IPS-18a (cell line): ENCODE results near the gene PCDH1.
"Not testable (repeated sequence)": the region's sequence is repeated elsewhere in the genome, so short reads cannot be mapped to it uniquely, and the experiment has no call there.

Source experiments
- H3K27ac ChIP-seq: one replicate; pipeline ENCODE4 v1.5.1; 2013; ENCODE audit warnings: low read length
- H3K27me3 ChIP-seq: one replicate; pipeline ENCODE4 v1.6.1; 2013; ENCODE audit warnings: mild to moderate bottlenecking, low read length; ENCODE audit not compliant: control insufficient read depth, insufficient read depth
- H3K36me3 ChIP-seq: one replicate; pipeline ENCODE4 v1.6.1; 2013; ENCODE audit warnings: low read depth, low read length; ENCODE audit not compliant: control insufficient read depth
- H3K4me1 ChIP-seq: one replicate; pipeline ENCODE4 v1.6.1; 2013; ENCODE audit warnings: low read depth, low read length; ENCODE audit not compliant: control insufficient read depth
- H3K4me3 ChIP-seq: one replicate; pipeline ENCODE4 v1.5.1; 2013; ENCODE audit warnings: low read length
- H3K9ac ChIP-seq: one replicate; pipeline ENCODE4 v1.6.1; 2013; ENCODE audit warnings: mild to moderate bottlenecking, low read length, moderate library complexity
- H3K9me3 ChIP-seq: one replicate; pipeline ENCODE4 v1.6.1; 2013; ENCODE audit warnings: low read depth, low read length; ENCODE audit not compliant: control insufficient read depth

The PCDH1 gene

DNA sequence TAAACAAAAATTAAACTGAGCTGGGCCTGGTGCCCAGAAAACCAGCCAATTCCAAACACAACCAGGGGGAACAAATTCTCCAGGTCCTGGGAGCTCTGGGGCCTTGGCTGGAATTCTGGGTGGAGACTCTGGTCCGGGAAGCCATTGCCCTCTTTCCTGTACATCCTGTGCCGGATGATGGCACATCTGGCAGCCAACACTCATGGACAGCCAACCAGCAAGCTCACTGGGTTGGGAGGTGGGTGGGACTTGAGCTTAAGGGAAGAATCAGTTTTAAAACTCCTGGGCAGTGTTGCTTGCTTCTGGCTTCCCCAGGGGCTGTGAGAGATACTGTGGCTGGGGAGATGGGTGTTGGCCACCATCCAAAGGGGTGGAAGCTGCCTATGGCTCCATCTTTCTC, 56.1 kb downstream of the PCDH1 start:
- Histone ChIP-seq H3K27me3 (no peaks in the 10 kb centered on the region), H3K9me3 (no peaks in the 10 kb centered on the region), H3K36me3 (no peaks in the 10 kb centered on the region), H3K4me3 (no peak overlapping the region), H3K9ac (no peak overlapping the region), H3K4me1 (peaks cover 46% of the 10 kb centered on the region), H3K27ac (no peak overlapping the region)

DNA sequence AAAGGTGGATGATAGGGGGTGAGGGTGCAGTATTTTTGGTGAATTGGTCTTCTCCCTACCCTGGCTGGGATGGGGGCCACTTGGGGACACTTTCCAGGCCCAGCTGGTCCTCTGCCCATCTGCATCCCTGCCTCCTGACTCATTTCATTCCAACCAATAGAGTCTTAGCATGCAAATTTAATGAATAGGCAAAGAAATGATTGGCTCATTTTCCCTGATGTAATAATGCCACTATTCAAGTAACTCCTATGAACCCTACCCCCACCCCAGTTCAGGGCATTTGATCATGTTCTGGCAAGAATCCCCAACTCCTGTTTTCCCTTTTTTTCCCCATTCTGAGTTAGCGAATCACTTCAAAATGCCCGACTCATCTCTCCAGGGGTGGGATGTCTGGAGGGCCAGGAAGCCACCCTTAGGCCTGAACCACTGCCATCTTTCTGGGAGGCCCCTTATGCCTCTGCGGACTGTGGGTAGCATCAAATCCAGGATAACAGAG, 56.7 kb downstream of the PCDH1 start:
- Histone ChIP-seq H3K9ac (peak overlapping the region; percentile 29), H3K27ac (no peak overlapping the region), H3K4me3 (no peak overlapping the region), H3K36me3 (no peaks in the 10 kb centered on the region), H3K27me3 (no peaks in the 10 kb centered on the region), H3K9me3 (no peaks in the 10 kb centered on the region), H3K4me1 (peaks cover 47% of the 10 kb centered on the region)

DNA sequence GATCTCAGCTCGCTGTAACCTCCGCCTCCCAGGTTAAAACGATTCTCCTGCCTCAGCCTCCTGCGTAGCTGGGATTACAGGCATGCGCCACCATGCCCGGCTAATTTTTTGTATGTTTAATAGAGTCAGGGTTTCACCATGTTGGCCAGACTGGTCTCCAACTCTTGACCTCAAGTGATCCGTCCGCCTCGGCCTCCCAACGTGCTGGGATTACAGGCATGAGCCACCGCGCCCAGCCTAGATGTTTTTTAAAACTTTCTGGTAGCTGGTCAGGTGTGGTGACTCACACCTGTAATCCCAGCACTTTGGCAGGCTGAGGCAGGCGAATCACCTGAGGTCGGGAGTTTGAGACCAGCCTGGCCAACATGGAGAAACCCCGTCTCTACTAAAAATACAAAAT, 57.5 kb downstream of the PCDH1 start:
- H3K4me1 ChIP-seq = peaks cover 46% of the 10 kb centered on the region
- H3K27ac ChIP-seq, H3K9ac ChIP-seq: not testable (repeated sequence)

DNA sequence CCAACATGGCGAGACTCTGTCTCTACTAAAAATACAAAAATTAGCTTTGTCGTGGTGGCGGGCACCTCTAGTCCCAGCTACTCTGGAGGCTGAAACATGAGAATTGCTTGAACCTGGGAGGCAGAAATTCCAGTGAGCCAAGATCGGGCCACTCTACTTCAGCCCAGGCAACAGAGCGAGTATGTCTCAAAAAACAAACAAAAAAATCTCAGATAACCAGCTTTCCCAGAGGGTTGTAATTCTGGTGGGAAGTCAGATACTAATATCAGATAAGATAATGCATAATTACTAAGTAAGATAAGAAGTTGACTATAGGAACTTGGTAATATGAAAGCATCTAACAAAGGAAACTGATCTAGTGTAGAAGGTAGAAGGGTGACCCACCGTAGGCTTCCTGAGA, 60.6 kb downstream of the PCDH1 start:
- H3K27me3 ChIP-seq = no peaks in the 10 kb centered on the region
- no peak overlapping the region for H3K27ac ChIP-seq
- H3K9ac ChIP-seq = no peak overlapping the region
- no peaks in the 10 kb centered on the region for H3K36me3 ChIP-seq
- H3K4me3 ChIP-seq = no peak overlapping the region
- H3K9me3 ChIP-seq = no peaks in the 10 kb centered on the region
- H3K4me1 ChIP-seq = peaks cover 41% of the 10 kb centered on the region

More for the DNA sequence above, 57.5 kb downstream of the PCDH1 start:
- H3K36me3 ChIP-seq, H3K9me3 ChIP-seq, H3K4me3 ChIP-seq, H3K27me3 ChIP-seq: not testable (repeated sequence)

DNA sequence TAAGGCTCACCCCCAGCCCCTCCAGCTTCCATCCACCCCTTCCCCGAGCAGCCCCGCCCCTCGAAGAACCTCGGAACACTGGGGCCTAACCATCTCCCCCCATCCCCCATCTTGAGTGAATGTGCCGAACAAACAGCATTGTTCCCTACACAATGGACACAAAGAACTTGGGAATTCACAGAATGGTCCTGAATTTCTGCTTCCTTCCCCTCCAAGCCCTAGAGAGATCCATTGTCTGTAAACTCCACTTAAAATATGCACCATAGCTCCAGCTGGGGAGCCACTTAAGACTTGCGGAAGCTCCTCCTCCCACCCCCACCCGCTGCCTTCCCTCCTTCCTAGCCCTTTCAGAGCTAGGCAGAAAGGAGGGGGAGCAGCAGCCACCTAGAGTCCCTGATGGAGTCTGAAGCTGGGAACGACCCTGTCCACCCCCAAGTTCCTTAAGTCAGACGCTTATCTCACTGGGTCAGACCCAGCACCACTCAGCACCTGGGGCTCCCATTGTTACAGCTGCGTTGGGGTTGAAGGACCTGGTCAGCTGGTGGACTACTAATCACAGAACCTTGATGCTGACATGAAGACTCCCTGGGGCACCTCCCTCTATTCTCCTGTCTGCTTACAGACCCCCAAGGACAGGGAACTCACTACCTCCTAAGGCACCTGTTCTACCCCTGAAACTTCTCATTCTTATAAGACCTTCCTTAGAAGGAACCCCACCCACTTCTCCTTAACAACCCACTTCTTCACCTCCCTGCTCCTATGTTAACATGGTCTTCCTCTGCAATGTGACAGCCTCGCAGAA, 61.4 kb downstream of the PCDH1 start:
- Histone ChIP-seq H3K27ac (peak overlapping the region; percentile 84), H3K9ac (peak overlapping the region; percentile 29), H3K9me3 (no peaks in the 10 kb centered on the region), H3K27me3 (no peaks in the 10 kb centered on the region), H3K4me3 (no peak overlapping the region), H3K4me1 (peaks cover 49% of the 10 kb centered on the region), H3K36me3 (no peaks in the 10 kb centered on the region)

DNA sequence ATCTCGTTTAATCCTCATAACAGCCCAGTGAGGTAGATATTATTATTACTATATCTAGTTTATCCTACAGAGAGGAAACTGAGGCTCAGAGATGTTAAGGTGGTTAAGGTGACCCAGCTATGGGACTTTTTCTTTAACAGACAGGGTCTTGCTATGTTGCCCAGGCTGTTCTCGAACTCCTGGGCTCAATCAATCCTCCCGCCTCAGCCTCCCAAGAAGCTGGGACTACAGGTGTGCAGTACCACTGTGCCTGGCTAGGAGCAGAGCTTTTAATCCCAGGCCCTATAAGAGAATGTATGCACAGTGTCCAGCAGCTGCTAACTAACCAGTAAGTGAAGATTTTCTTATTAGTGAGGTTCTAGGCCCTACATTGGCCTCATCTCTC, 62.4 kb downstream of the PCDH1 start:
- Histone ChIP-seq H3K9ac (peak overlapping the region; percentile 29), H3K4me3 (no peak overlapping the region), H3K9me3 (no peaks in the 10 kb centered on the region), H3K36me3 (no peaks in the 10 kb centered on the region), H3K27ac (peak overlapping the region; percentile 84), H3K4me1 (peaks cover 46% of the 10 kb centered on the region), H3K27me3 (no peaks in the 10 kb centered on the region)

DNA sequence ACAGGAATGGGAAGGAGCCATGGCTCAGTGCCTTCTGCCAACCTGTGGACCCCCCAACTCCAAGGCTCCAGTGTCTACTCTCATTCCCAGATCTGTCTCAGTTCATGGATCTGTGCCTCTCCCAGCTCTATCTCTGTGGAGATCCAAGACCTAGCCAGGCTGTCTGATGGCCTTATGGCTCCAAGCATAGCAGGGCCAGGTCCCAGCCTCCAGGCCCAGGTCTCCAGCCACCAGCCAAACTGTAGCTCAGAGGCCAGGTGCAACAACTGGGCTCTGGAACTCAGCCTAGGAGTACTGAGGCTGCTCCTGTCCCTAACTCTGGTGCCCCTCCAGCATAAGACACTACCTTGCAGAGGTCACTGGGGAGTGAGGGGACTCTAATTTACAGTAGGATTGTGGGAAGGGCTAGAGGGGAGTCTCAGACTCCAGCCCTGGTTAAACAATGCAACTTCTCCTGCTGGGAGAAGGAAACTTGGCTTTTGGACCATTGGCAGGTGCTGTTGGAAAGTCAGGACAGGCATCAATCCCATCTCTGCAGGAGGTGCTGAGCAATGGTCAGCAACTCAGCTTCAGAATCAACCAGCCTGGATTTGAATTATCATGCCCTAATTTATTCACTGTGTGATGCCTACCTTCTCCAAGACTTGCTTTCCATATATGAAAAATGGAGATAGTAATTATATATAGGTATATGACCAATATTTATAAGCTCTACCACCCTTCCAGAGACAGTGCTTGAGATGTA, 63.0 kb downstream of the PCDH1 start:
- no peaks in the 10 kb centered on the region for H3K27me3 ChIP-seq
- H3K9me3 ChIP-seq = no peaks in the 10 kb centered on the region
- no peak overlapping the region for H3K27ac ChIP-seq
- H3K36me3 ChIP-seq = no peaks in the 10 kb centered on the region
- no peak overlapping the region for H3K4me3 ChIP-seq
- H3K4me1 ChIP-seq = peaks cover 46% of the 10 kb centered on the region
- no peak overlapping the region for H3K9ac ChIP-seq

DNA sequence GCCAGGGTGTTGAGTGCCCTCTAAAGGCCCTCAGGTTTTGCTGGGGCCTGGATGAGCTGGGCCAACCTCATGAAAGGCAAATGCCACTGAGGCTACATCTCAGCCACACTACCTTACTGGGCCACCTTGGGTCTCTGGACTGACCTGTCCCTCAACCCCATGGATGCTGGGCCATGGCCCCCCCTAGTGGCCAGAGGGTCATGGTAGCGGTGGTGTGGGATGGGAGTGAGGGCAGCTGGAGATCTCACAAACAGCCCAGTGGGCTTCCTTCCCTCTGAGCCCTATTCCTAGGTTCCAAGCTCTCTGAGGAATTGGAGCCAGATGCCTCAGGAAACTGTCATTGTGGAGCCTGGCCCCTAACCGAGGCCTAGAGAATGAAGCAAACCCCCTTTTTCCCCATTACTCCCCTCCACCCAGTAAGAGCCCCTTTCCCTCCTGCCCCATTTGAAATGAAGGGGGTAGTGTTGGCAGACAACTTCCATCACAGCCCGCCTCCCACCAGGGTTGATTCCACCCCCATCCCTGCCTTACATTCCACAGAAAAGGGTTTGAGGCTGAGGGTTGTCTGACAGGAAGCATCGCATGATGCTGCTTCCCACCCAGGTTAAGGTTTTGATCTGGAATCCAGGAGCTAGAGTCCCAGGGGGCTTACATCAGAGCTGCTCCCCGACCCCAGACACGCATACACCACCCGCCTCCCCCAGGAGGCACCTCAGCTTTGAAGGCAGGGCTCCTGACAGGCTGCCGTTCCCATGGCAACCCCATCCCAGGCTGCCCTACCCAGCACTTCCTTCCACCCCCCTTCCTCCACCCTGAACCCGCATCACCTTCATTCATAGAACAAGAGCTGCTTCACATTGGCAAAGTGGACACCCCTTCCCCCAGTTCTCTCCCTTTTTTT, 63.9 kb downstream of the PCDH1 start:
- Histone ChIP-seq H3K9ac (no peak overlapping the region), H3K4me1 (peaks cover 46% of the 10 kb centered on the region), H3K27me3 (no peaks in the 10 kb centered on the region)

DNA sequence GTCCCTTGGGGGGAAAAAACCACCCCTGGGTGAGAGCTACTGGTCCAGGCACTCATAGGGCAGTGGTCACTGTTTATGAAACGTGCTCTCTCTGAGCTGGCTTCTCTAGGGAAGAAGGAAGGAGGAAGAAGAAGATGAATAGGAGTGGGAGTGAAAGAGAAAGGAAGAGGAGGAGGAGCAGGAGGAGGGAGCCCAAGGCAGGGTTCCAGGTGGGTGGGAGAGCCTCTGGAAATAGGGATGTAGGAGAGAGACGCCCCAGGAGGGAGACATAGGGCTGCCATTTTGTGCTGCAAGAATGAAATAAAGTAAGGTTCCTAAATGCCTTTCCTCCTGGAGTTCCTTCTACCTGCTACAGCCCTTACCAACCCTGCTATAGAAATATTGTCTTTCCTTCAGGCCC, 65.7 kb downstream of the PCDH1 start:
- Histone ChIP-seq H3K9me3 (no peaks in the 10 kb centered on the region), H3K9ac (no peak overlapping the region), H3K27me3 (no peaks in the 10 kb centered on the region), H3K27ac (no peak overlapping the region), H3K36me3 (no peaks in the 10 kb centered on the region), H3K4me1 (peaks cover 42% of the 10 kb centered on the region), H3K4me3 (no peak overlapping the region)

More for the DNA sequence above, 63.9 kb downstream of the PCDH1 start:
- H3K9me3 ChIP-seq = no peaks in the 10 kb centered on the region
- no peak overlapping the region for H3K27ac ChIP-seq
- no peaks in the 10 kb centered on the region for H3K36me3 ChIP-seq
- H3K4me3 ChIP-seq = no peak overlapping the region

DNA sequence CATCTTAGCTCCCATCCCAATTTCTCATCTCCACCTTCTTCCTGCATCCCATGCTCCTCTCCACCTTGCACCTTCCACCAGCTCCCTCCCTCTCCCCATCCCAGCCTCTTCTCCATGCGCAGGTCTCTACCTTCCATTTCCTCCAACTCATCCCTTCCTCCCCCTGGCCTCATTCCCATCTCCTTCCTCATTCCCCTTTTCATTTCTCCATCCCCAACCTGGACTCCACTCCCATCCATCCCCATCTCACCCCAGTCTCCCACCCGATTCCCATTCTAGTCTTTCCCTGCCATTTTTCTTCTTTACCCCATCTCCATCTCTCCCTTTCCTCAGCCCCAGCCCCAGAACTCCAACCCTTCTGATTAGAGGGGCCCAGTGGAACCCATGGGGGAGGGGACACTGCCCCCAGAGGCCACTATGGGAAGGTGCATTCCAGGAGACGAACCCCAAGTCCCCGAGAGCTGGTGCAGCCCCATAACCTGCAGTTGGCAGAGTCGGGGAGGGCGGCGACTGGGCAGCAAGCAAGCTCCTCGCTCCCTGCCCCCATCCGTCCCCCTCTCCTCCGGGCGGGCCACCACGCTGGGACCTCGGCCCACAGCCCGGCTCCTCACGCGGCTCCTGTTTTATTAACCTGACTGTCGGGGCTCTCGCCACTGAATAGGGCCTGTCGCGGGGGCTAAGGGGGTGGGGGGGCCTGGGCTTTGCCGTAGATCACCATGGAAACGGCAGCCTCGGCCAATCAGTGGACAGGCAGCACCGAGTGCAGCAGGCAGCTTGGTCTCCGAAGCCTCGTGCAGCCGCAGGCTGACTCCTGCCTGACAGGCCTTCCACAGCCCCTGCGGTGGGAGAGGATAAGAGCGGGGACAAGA, 66.7 kb downstream of the PCDH1 start:
- Histone ChIP-seq H3K9me3 (no peaks in the 10 kb centered on the region), H3K4me3 (peak overlapping the region; percentile 28), H3K27me3 (no peaks in the 10 kb centered on the region), H3K36me3 (no peaks in the 10 kb centered on the region), H3K27ac (no peak overlapping the region), H3K4me1 (peaks cover 40% of the 10 kb centered on the region), H3K9ac (no peak overlapping the region)
